ENCODE measurements around the gene PNPO. TPM values are rescaled to one million over a fixed set of nuclear protein-coding genes. Genes with fewer than 3 reads are reported as not detected.
A peak's percentile ranks its signal among the peaks of the same experiment; 100 is the strongest.

PNPO gene
- total and polyA plus RNA-seq, 2 of the 13 experiments (the other 11 are each of a cell fraction or from before 2014, with no cell fraction given), result 47.9 to 63.3 TPM

- in situ Hi-C loops (cut with HindIII; ENCODE audit: extremely low pct_ligation_motif_present, low pct_unique_long_range_greater_than_20kb) (no loop called here), intact Hi-C loops (cut with micrococcal nuclease; ENCODE audit: unreplicated experiment) (no loop called here)
- H3K27me3 ChIP-seq (ENCODE audit: control insufficient read depth in 1 of 2, insufficient read depth in 2 of 2, low read length in 2 of 2), result no peaks in the 10 kb centered on the region
- 58% methylated on average over 12 of the region's 12 CpGs for WGBS (ENCODE audit: low lambda C conversion rate)
- H3K27ac ChIP-seq (ENCODE audit: extremely low read length, insufficient read depth, low read length), result peak overlapping the region; percentile 22
- no peaks in the 10 kb centered on the region for H3K9me3 ChIP-seq (ENCODE audit: low read length)
- peak overlapping the region in 1 of 3 experiments; percentile 5; a peak in 1 of 6 replicates for H3K4me3 ChIP-seq (replicated peaks in 1 of 3; ENCODE audit: insufficient read depth in 1 of 3, low read depth in 2 of 3, low read length in 3 of 3)
- no peak overlapping the region for H2AFZ ChIP-seq (ENCODE audit: low read length)
- peak; percentile 67 for DNase-seq (ENCODE audit: low spot score)
- H4K20me1 ChIP-seq (ENCODE audit: insufficient read depth, low read length), result no peaks in the 10 kb centered on the region
- CTCF ChIA-PET (ENCODE audit: low intra/inter-chr PET ratio, low total read pairs), result no interaction called here
- no TSS peak for BruUV-seq (replicated peaks)
- peak; percentile 88 for FAIRE-seq
- ATAC-seq, result peak; percentile 10
- no peaks in the 10 kb centered on the region for H3K79me2 ChIP-seq (ENCODE audit: insufficient read depth, low read length)
- peaks cover 0 to 7% of the 10 kb centered on the region in 2 experiments; a peak in 1 of 5 replicates for H3K36me3 ChIP-seq (replicated peaks in 1 of 2; ENCODE audit: control insufficient read depth in 1 of 2, insufficient read depth in 2 of 2, low read length in 2 of 2)
- peak overlapping the region; percentile 26; the same call in 1 of the 2 replicates for H3K4me2 ChIP-seq (ENCODE audit: low read depth, low read length)
- H3K9ac ChIP-seq (ENCODE audit: insufficient read depth, low read depth, low read length), result no peak overlapping the region
- peaks cover 83% of the 10 kb centered on the region for H3K4me1 ChIP-seq (ENCODE audit: insufficient read depth, low read length)
- POLR2A ChIA-PET, result interaction anchor here (1.0 to 15.1 kb wide), 7 partner anchors 8 to 121 kb away, joined by 3 to 267 read pairs (median 5); partner anchors contain the start of genes CDK5RAP3, LRRC46, MRPL10 and PNPO
- TF ChIP-seq TAF1 (CRISPR knock-in tag; IDR thresholded peaks at IDR 0.05) (no peak; the same call in 1 of the 2 replicates), RFX5 (IDR thresholded peaks at IDR 0.05; ENCODE audit: low read depth, low read length) (no peak), SP2 (CRISPR knock-in tag; IDR thresholded peaks at IDR 0.05) (no peak), SMAD1 (CRISPR knock-in tag; IDR thresholded peaks at IDR 0.05; ENCODE audit: borderline replicate concordance, low read depth) (peak; percentile 84; the same call in 1 of the 2 replicates), ARHGAP35 (CRISPR knock-in tag; IDR thresholded peaks at IDR 0.05; ENCODE audit: borderline replicate concordance) (no peak), ARID2 (CRISPR knock-in tag; IDR thresholded peaks at IDR 0.05; ENCODE audit: borderline replicate concordance) (no peak), ZFY (CRISPR knock-in tag; IDR thresholded peaks at IDR 0.05) (0 out of 2 replicates have a peak, but pooled peaks have one; percentile 28), RORA (CRISPR knock-in tag; IDR thresholded peaks at IDR 0.05) (no peak), ZNF432 (CRISPR knock-in tag; IDR thresholded peaks at IDR 0.05; ENCODE audit: borderline replicate concordance) (no peak), MLX (CRISPR knock-in tag; IDR thresholded peaks at IDR 0.05) (peak; percentile 87; the same call in 1 of the 2 replicates), ZGPAT (CRISPR knock-in tag; IDR thresholded peaks at IDR 0.05) (peak; percentile 80), MED1 (CRISPR knock-in tag; IDR thresholded peaks at IDR 0.05) (peak; percentile 91), ZNF484 (CRISPR knock-in tag; IDR thresholded peaks at IDR 0.05; ENCODE audit: borderline replicate concordance, low read depth) (no peak), NFIC (IDR thresholded peaks at IDR 0.05; ENCODE audit: low read length) (peak; percentile 50; the same call in 1 of the 2 replicates), MEF2D (CRISPR knock-in tag; IDR thresholded peaks at IDR 0.05) (peak; percentile 94), KDM5B (CRISPR knock-in tag; IDR thresholded peaks at IDR 0.05; ENCODE audit: borderline replicate concordance) (no peak)
- TF ChIP-seq, protein P1, sequence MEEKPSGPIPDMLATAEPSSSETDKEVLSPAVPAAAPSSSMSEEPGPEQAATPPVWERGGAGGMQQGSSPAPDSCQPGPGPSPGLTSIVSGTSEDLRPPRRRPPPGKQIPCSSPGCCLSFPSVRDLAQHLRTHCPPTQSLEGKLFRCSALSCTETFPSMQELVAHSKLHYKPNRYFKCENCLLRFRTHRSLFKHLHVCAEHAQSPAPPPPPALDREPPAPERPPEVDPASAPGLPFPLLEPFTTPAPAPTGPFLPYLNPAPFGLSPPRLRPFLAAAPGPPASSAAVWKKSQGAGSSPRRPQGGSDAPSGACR (CRISPR knock-in tag; IDR thresholded peaks at IDR 0.05), result no peak
- TF ChIP-seq, protein P2, sequence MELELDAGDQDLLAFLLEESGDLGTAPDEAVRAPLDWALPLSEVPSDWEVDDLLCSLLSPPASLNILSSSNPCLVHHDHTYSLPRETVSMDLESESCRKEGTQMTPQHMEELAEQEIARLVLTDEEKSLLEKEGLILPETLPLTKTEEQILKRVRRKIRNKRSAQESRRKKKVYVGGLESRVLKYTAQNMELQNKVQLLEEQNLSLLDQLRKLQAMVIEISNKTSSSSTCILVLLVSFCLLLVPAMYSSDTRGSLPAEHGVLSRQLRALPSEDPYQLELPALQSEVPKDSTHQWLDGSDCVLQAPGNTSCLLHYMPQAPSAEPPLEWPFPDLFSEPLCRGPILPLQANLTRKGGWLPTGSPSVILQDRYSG (CRISPR knock-in tag; IDR thresholded peaks at IDR 0.05), result no peak
These were observed 11.0 kb downstream of the PNPO start for GRCh38 chr17:47952171-47953021.
